Measurements from ENCODE around the gene CLRN1. TPM values are rescaled to one million over a fixed set of nuclear protein-coding genes. Genes with fewer than 3 reads are reported as not detected.

The CLRN1 gene
- polyA plus RNA-seq, 3 donors = not detected

- 89% methylated on average over 3 of the region's 4 CpGs for WGBS (ENCODE audit: insufficient coverage)
- H3K27me3 ChIP-seq (ENCODE audit: control insufficient read depth in 2 of 2, insufficient read depth in 2 of 2, low read length in 2 of 2) = no peaks in the 10 kb centered on the region
- no peak overlapping the region for H3K9ac ChIP-seq (ENCODE audit: insufficient read depth, low read length, poor library complexity, severe bottlenecking)
- Mint-ChIP-seq H3K36me3 (no peaks in the 10 kb centered on the region), H3K4me1 (no peaks in the 10 kb centered on the region), H3K4me3 (no peak overlapping the region), H3K9me3 (no peaks in the 10 kb centered on the region), H3K27me3 (ENCODE audit: low read depth in 3 of 3) (peaks cover 0 to 3% (median 2%) of the 10 kb centered on the region in 3 donors), H3K27ac (peak overlapping the region in 1 of 7 donors; percentile 52)
- no peaks in the 10 kb centered on the region for H4K20me1 ChIP-seq (ENCODE audit: insufficient read depth, low read length)
- H3K4me3 ChIP-seq (replicated peaks in 1 of 3; ENCODE audit: low read depth in 2 of 3, low read length in 3 of 3) = no peak overlapping the region
- TF ChIP-seq CTCF (IDR thresholded peaks at IDR 0.05) = no peak
- no peaks in the 10 kb centered on the region for H3K9me3 ChIP-seq (replicated peaks in 1 of 2; ENCODE audit: control insufficient read depth in 1 of 2, insufficient read depth in 1 of 2, low read length in 2 of 2)
- H3K27ac ChIP-seq (ENCODE audit: low read depth in 1 of 2, low read length in 2 of 2) = no peak overlapping the region
- intact Hi-C loops (cut with micrococcal nuclease) = no loop called here
- no peak for DNase-seq
- H3K79me2 ChIP-seq (ENCODE audit: insufficient read depth, low read length) = no peaks in the 10 kb centered on the region
- H2AFZ ChIP-seq (ENCODE audit: insufficient read depth, low read depth, low read length, poor library complexity, severe bottlenecking) = no peak overlapping the region
- no peaks in the 10 kb centered on the region for H3K36me3 ChIP-seq (replicated peaks in 1 of 2; ENCODE audit: control insufficient read depth in 1 of 2, insufficient read depth in 2 of 2, low read length in 2 of 2)
- no peak overlapping the region for H3K4me2 ChIP-seq (replicated peaks; ENCODE audit: extremely low read depth, low read length, poor library complexity, severe bottlenecking)
- H3K4me1 ChIP-seq (ENCODE audit: control insufficient read depth in 1 of 2, insufficient read depth in 2 of 2, low read length in 2 of 2) = no peaks in the 10 kb centered on the region
Observed at GRCh38 chr3:150978566-150979148, 6.1 kb upstream of the CLRN1 start.

DNA sequence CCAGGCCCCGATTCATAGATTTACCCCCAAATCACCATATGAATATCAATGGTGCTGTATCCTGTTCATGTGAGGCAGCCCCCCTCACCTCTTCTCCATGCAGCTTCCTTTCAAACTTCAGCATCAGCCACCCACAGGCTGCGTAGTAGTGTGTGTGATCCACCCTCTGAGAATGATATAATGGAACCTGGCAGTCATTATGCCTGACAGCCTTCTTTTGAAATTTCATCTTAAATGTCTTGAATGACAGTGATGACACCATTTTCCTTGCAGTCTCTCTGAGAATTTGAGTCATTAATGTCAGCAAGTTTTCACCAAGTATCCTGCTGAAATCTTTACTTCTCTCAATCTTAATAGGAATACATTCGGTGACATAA lies 3.5 kb upstream of the CLRN1 start:
- H3K4me3 Mint-ChIP-seq = no peak overlapping the region
- no peak overlapping the region for H3K27ac Mint-ChIP-seq
- WGBS (ENCODE audit: insufficient coverage) = no CpG with 5 or more reads among the region's 3 CpGs
- Histone ChIP-seq H3K36me3 (replicated peaks in 1 of 2; ENCODE audit: control insufficient read depth in 1 of 2, insufficient read depth in 2 of 2, low read length in 2 of 2) (no peaks in the 10 kb centered on the region), H3K79me2 (ENCODE audit: insufficient read depth, low read length) (no peaks in the 10 kb centered on the region), H3K9me3 (replicated peaks in 1 of 2; ENCODE audit: control insufficient read depth in 1 of 2, insufficient read depth in 1 of 2, low read length in 2 of 2) (no peaks in the 10 kb centered on the region), H4K20me1 (ENCODE audit: insufficient read depth, low read length) (no peaks in the 10 kb centered on the region), H3K4me2 (replicated peaks; ENCODE audit: extremely low read depth, low read length, poor library complexity, severe bottlenecking) (no peak overlapping the region), H3K4me1 (ENCODE audit: control insufficient read depth in 1 of 2, insufficient read depth in 2 of 2, low read length in 2 of 2) (no peaks in the 10 kb centered on the region), H2AFZ (ENCODE audit: insufficient read depth, low read depth, low read length, poor library complexity, severe bottlenecking) (no peak overlapping the region), H3K4me3 (replicated peaks in 1 of 3; ENCODE audit: low read depth in 2 of 3, low read length in 3 of 3) (no peak overlapping the region), H3K27me3 (ENCODE audit: control insufficient read depth in 2 of 2, insufficient read depth in 2 of 2, low read length in 2 of 2) (no peaks in the 10 kb centered on the region), H3K9ac (ENCODE audit: insufficient read depth, low read length, poor library complexity, severe bottlenecking) (no peak overlapping the region), H3K27ac (ENCODE audit: low read depth in 1 of 2, low read length in 2 of 2) (no peak overlapping the region)
- no peaks in the 10 kb centered on the region for H3K4me1 Mint-ChIP-seq
- peaks cover 1 to 2% (median 2%) of the 10 kb centered on the region in 3 donors for H3K27me3 Mint-ChIP-seq (ENCODE audit: low read depth in 3 of 3)
- DNase-seq = no peak
- H3K9me3 Mint-ChIP-seq = no peaks in the 10 kb centered on the region
- TF ChIP-seq CTCF (IDR thresholded peaks at IDR 0.05) = no peak
- no peaks in the 10 kb centered on the region for H3K36me3 Mint-ChIP-seq
- intact Hi-C loops (cut with micrococcal nuclease) = no loop called here
